GM18867 (cell line): ENCODE measurements around the gene ARHGEF37.

Source experiments
- ATAC-seq: cut with Tn5 transposase; IDR thresholded peaks from one replicate; pipeline ENCODE4 v1.9.1; 2021; ENCODE audit warnings: mild to moderate bottlenecking, moderate library complexity; ENCODE audit not compliant: unreplicated experiment

The ARHGEF37 gene

GRCh38 chr5:149599375-149599774 is 18.1 kb downstream of the ARHGEF37 start:
- no peak for ATAC-seq

GRCh38 chr5:149600932-149601331 is 19.6 kb downstream of the ARHGEF37 start:
- no peak for ATAC-seq

- no peak for ATAC-seq
Measured at GRCh38 chr5:149603210-149603609, 21.9 kb downstream of the ARHGEF37 start.

- ATAC-seq: no peak
Measured at GRCh38 chr5:149603920-149604319, 22.6 kb downstream of the ARHGEF37 start.

- ATAC-seq: no peak
Measured at GRCh38 chr5:149604321-149604720, 23.0 kb downstream of the ARHGEF37 start.

GRCh38 chr5:149605354-149605997 is 24.2 kb downstream of the ARHGEF37 start:
- ATAC-seq: no peak

GRCh38 chr5:149605998-149606724 is 24.9 kb downstream of the ARHGEF37 start:
- peak; percentile 96 for ATAC-seq

GRCh38 chr5:149608936-149609545 is 27.7 kb downstream of the ARHGEF37 start:
- no peak for ATAC-seq

GRCh38 chr5:149609640-149610219 is 28.4 kb downstream of the ARHGEF37 start:
- ATAC-seq: no peak

- ATAC-seq: no peak
Measured at GRCh38 chr5:149610589-149611255, 29.4 kb downstream of the ARHGEF37 start.

GRCh38 chr5:149611326-149611725 is 30.0 kb downstream of the ARHGEF37 start:
- ATAC-seq: no peak

GRCh38 chr5:149614034-149614907 is 33.0 kb downstream of the ARHGEF37 start:
- ATAC-seq: no peak

- ATAC-seq: no peak
Measured at GRCh38 chr5:149615976-149616375, 34.7 kb downstream of the ARHGEF37 start.

GRCh38 chr5:149616727-149617285 is 35.5 kb downstream of the ARHGEF37 start:
- peak; percentile 69 for ATAC-seq

- no peak for ATAC-seq
Measured at GRCh38 chr5:149617760-149618306, 36.5 kb downstream of the ARHGEF37 start.

GRCh38 chr5:149618581-149619248 is 37.4 kb downstream of the ARHGEF37 start:
- ATAC-seq: peak; percentile 55

- ATAC-seq: no peak
Measured at GRCh38 chr5:149621415-149622098, 40.3 kb downstream of the ARHGEF37 start.

GRCh38 chr5:149622466-149622865 is 41.2 kb downstream of the ARHGEF37 start:
- ATAC-seq: no peak
